Panc1 (cell line): ENCODE results near the gene MIPEP.

ENCODE experiments used
- CTCF ChIP-seq: fragments of 450-650 bp; IDR thresholded peaks from 2 replicates; pipeline ENCODE4 v1.5.1; 2017; ENCODE audit warnings: mild to moderate bottlenecking
- REST ChIP-seq, 2 experiments: IDR thresholded peaks; 2 replicates each; pipeline ENCODE4 v1.6.1; 2011 to 2012; ENCODE audit warnings: low read depth in 2 of 2, control low read depth in 1 of 2, low read length in 1 of 2, mild to moderate bottlenecking in 1 of 2, moderate library complexity in 1 of 2; ENCODE audit not compliant: insufficient read depth in 1 of 2
- SIN3A ChIP-seq: IDR thresholded peaks from 2 replicates; pipeline ENCODE4 v1.6.1; 2012; ENCODE audit warnings: low read depth, mild to moderate bottlenecking, low read length, moderate library complexity, borderline replicate concordance; ENCODE audit not compliant: insufficient read depth
- TCF7L2 ChIP-seq: IDR thresholded peaks from 2 replicates; pipeline ENCODE4 v1.6.1; 2011; ENCODE audit warnings: mild to moderate bottlenecking, low read depth, low read length, inconsistent platforms

DNA sequence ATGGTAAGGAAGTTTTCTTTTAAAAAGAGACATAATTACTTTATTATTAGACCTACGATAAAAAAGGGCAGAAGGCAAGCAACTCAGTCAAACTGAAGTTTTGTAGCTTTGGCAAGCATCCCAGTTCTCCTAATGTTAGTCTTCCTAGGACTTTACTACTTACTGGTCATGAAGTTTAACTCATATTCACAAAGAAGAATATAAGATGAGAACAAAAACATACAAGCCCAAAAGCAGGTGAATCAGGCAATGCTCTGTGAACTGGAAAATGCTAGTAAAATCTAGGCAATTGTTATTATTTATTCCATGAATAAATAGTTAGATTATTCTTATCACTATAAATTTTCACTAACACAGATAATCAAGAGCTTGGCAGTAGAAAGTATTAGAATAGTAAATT, 85.0 kb downstream of the MIPEP start:
- TF ChIP-seq CTCF (no peak), REST (IDR thresholded peaks at IDR 0.05; ENCODE audit: insufficient read depth in 1 of 2, low read depth in 2 of 2, low read length in 1 of 2) (no peak), TCF7L2 (no peak), SIN3A (no peak)
